Measurements from ENCODE around the gene TYW1.
"Not testable (repeated sequence)": the region's sequence is repeated elsewhere in the genome, so short reads cannot be mapped to it uniquely, and the experiment has no call there.

TYW1 gene

GRCh38 chr7:67176730-67177129, 180.1 kb downstream of the TYW1 start:
- not testable (repeated sequence) for DNase-seq; H4K8ac ChIP-seq (ENCODE audit: low read length)
- no CpG with 5 or more reads among the region's 6 CpGs for WGBS

GRCh38 chr7:67178915-67179688, 182.5 kb downstream of the TYW1 start:
- H3K18ac ChIP-seq (ENCODE audit: low read depth in 1 of 2, low read length in 2 of 2); H3K4me3 ChIP-seq (ENCODE audit: insufficient read depth in 1 of 2, low read depth in 1 of 2, low read length in 2 of 2); H3K36me3 ChIP-seq (ENCODE audit: control insufficient read depth in 1 of 2, insufficient read depth in 2 of 2, low read depth in 1 of 2, low read length in 2 of 2); H3K79me1 ChIP-seq (replicated peaks; ENCODE audit: low read length, poor library complexity, severe bottlenecking); H3K4me2 ChIP-seq (ENCODE audit: low read length, poor library complexity, severe bottlenecking); H3K27me3 ChIP-seq (ENCODE audit: control insufficient read depth in 1 of 2, insufficient read depth in 1 of 2, low read length in 2 of 2); H2BK12ac ChIP-seq (ENCODE audit: low read length in 2 of 2); H3K4me1 ChIP-seq (ENCODE audit: control insufficient read depth, insufficient read depth, low read depth, low read length); H3K9me3 ChIP-seq (ENCODE audit: control insufficient read depth, low read length); H3K27ac ChIP-seq (ENCODE audit: low read length, poor library complexity, severe bottlenecking); H2AFZ ChIP-seq (ENCODE audit: low read depth, low read length); H3K14ac ChIP-seq (ENCODE audit: low read length in 2 of 2); H4K8ac ChIP-seq (ENCODE audit: low read length); H2BK120ac ChIP-seq (ENCODE audit: low read depth, low read length); H2BK15ac ChIP-seq (ENCODE audit: low read depth, poor library complexity, severe bottlenecking); H2AK5ac ChIP-seq (ENCODE audit: low read length, severe bottlenecking); H3K23ac ChIP-seq (ENCODE audit: low read length in 2 of 2); H3K4ac ChIP-seq (ENCODE audit: low read depth in 1 of 2, low read length in 2 of 2); H3K9ac ChIP-seq (ENCODE audit: low read length); H4K91ac ChIP-seq (ENCODE audit: low read length); H2BK5ac ChIP-seq (ENCODE audit: low read depth, low read length, poor library complexity, severe bottlenecking): not testable (repeated sequence)
- peak; percentile 7 for DNase-seq
- WGBS: 88% methylated on average over 3 of the region's 5 CpGs

More at GRCh38 chr7:67176730-67177129, 180.1 kb downstream of the TYW1 start:
- not testable (repeated sequence) for H4K91ac ChIP-seq (ENCODE audit: low read length); H2BK12ac ChIP-seq (ENCODE audit: low read length in 2 of 2); H3K18ac ChIP-seq (ENCODE audit: low read depth in 1 of 2, low read length in 2 of 2); H3K4me3 ChIP-seq (ENCODE audit: insufficient read depth in 1 of 2, low read depth in 1 of 2, low read length in 2 of 2); H3K9ac ChIP-seq (ENCODE audit: low read length); H3K9me3 ChIP-seq (ENCODE audit: control insufficient read depth, low read length); H2AK5ac ChIP-seq (ENCODE audit: low read length, severe bottlenecking); H3K23ac ChIP-seq (ENCODE audit: low read length in 2 of 2); H2AFZ ChIP-seq (ENCODE audit: low read depth, low read length); H3K27me3 ChIP-seq (ENCODE audit: control insufficient read depth in 1 of 2, insufficient read depth in 1 of 2, low read length in 2 of 2); H3K4me1 ChIP-seq (ENCODE audit: control insufficient read depth, insufficient read depth, low read depth, low read length); H3K4me2 ChIP-seq (ENCODE audit: low read length, poor library complexity, severe bottlenecking); H2BK120ac ChIP-seq (ENCODE audit: low read depth, low read length); H3K4ac ChIP-seq (ENCODE audit: low read depth in 1 of 2, low read length in 2 of 2); H3K36me3 ChIP-seq (ENCODE audit: control insufficient read depth in 1 of 2, insufficient read depth in 2 of 2, low read depth in 1 of 2, low read length in 2 of 2); H2BK5ac ChIP-seq (ENCODE audit: low read depth, low read length, poor library complexity, severe bottlenecking); H3K79me1 ChIP-seq (replicated peaks; ENCODE audit: low read length, poor library complexity, severe bottlenecking); H3K27ac ChIP-seq (ENCODE audit: low read length, poor library complexity, severe bottlenecking); H3K14ac ChIP-seq (ENCODE audit: low read length in 2 of 2); H2BK15ac ChIP-seq (ENCODE audit: low read depth, poor library complexity, severe bottlenecking)

- H3K36me3 ChIP-seq (ENCODE audit: control insufficient read depth in 1 of 2, insufficient read depth in 2 of 2, low read depth in 1 of 2, low read length in 2 of 2); H3K18ac ChIP-seq (ENCODE audit: low read depth in 1 of 2, low read length in 2 of 2); H3K4me1 ChIP-seq (ENCODE audit: control insufficient read depth, insufficient read depth, low read depth, low read length); H2BK120ac ChIP-seq (ENCODE audit: low read depth, low read length); DNase-seq; H2AFZ ChIP-seq (ENCODE audit: low read depth, low read length); H3K79me1 ChIP-seq (replicated peaks; ENCODE audit: low read length, poor library complexity, severe bottlenecking); H3K9me3 ChIP-seq (ENCODE audit: control insufficient read depth, low read length); H3K14ac ChIP-seq (ENCODE audit: low read length in 2 of 2); H2BK15ac ChIP-seq (ENCODE audit: low read depth, poor library complexity, severe bottlenecking); H2BK12ac ChIP-seq (ENCODE audit: low read length in 2 of 2); H4K91ac ChIP-seq (ENCODE audit: low read length); H2AK5ac ChIP-seq (ENCODE audit: low read length, severe bottlenecking); H3K4ac ChIP-seq (ENCODE audit: low read depth in 1 of 2, low read length in 2 of 2); H3K27ac ChIP-seq (ENCODE audit: low read length, poor library complexity, severe bottlenecking); H2BK5ac ChIP-seq (ENCODE audit: low read depth, low read length, poor library complexity, severe bottlenecking); H3K9ac ChIP-seq (ENCODE audit: low read length); H3K27me3 ChIP-seq (ENCODE audit: control insufficient read depth in 1 of 2, insufficient read depth in 1 of 2, low read length in 2 of 2); H3K4me2 ChIP-seq (ENCODE audit: low read length, poor library complexity, severe bottlenecking); H3K23ac ChIP-seq (ENCODE audit: low read length in 2 of 2); H4K8ac ChIP-seq (ENCODE audit: low read length); H3K4me3 ChIP-seq (ENCODE audit: insufficient read depth in 1 of 2, low read depth in 1 of 2, low read length in 2 of 2): not testable (repeated sequence)
- 95% methylated on average over 12 of the region's 17 CpGs for WGBS
Observed at GRCh38 chr7:67182956-67183750, 186.5 kb downstream of the TYW1 start.

GRCh38 chr7:67184912-67185659, 188.5 kb downstream of the TYW1 start:
- H4K91ac ChIP-seq (ENCODE audit: low read length); H2BK12ac ChIP-seq (ENCODE audit: low read length in 2 of 2); H3K18ac ChIP-seq (ENCODE audit: low read depth in 1 of 2, low read length in 2 of 2); H3K9ac ChIP-seq (ENCODE audit: low read length); H2BK5ac ChIP-seq (ENCODE audit: low read depth, low read length, poor library complexity, severe bottlenecking); H3K79me1 ChIP-seq (replicated peaks; ENCODE audit: low read length, poor library complexity, severe bottlenecking); H2AFZ ChIP-seq (ENCODE audit: low read depth, low read length); H4K8ac ChIP-seq (ENCODE audit: low read length); H3K36me3 ChIP-seq (ENCODE audit: control insufficient read depth in 1 of 2, insufficient read depth in 2 of 2, low read depth in 1 of 2, low read length in 2 of 2); H3K4me1 ChIP-seq (ENCODE audit: control insufficient read depth, insufficient read depth, low read depth, low read length); H3K27me3 ChIP-seq (ENCODE audit: control insufficient read depth in 1 of 2, insufficient read depth in 1 of 2, low read length in 2 of 2); H3K23ac ChIP-seq (ENCODE audit: low read length in 2 of 2); H2AK5ac ChIP-seq (ENCODE audit: low read length, severe bottlenecking); H3K4me3 ChIP-seq (ENCODE audit: insufficient read depth in 1 of 2, low read depth in 1 of 2, low read length in 2 of 2); H3K4ac ChIP-seq (ENCODE audit: low read depth in 1 of 2, low read length in 2 of 2); H3K27ac ChIP-seq (ENCODE audit: low read length, poor library complexity, severe bottlenecking); H3K9me3 ChIP-seq (ENCODE audit: control insufficient read depth, low read length); H3K14ac ChIP-seq (ENCODE audit: low read length in 2 of 2); DNase-seq; H2BK15ac ChIP-seq (ENCODE audit: low read depth, poor library complexity, severe bottlenecking); H3K4me2 ChIP-seq (ENCODE audit: low read length, poor library complexity, severe bottlenecking); H2BK120ac ChIP-seq (ENCODE audit: low read depth, low read length): not testable (repeated sequence)
- WGBS: over 99% methylated on average over 8 of the region's 10 CpGs
